Cerebellar nuclear complex (tissue), 1 donor: ENCODE data around the gene IL17REL.

Experiments
- DNase-seq, 2 experiments: peaks; one replicate each; lab custom pipeline; 2025; lab: John Stamatoyannopoulos, UW

The IL17REL gene

DNA sequence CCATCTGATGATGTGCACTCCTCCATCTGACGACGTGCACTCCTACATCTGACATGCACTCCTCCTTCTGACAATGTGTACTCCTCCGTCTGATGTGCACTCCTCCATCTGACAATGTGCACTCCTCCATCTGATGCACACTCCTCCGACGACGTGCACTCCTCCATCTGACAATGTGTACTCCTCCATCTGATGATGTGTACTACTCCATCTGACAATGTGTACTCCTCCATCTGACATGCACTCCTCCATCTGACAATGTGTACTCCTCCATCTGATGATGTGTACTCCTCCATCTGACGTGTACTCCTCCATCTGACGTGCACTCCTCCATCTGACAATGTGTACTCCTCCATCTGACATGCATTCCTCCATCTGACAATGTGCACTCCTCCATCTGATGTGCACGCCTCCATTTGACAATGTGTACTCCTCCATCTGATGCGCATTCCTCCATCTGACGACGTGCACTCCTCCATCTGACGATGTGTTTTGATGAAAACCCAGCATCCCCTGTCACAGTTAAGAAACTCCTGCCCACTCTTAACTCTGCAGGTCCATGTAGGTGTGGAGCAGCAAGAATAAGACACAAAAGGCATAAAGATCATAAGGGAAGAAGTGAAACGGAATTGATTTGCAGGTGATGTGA is 9.7 kb upstream of the IL17REL start:
- no peak for DNase-seq

DNA sequence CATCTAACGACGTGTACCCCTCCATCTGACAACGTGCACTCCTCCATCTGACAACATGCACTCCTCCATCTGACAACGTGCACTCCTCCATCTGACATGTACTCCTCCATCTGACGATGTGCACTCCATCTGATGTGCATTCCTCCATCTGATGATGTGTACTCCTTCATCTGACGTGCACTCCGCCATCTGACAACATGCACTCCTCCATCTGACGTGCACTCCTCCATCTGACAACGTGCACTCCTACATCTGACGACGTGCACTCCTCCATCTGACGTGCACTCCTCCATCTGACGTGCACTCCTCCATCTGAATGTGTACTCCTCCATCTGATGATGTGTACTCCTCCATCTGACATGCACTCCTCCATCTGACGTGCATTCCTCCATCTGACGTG is 8.0 kb upstream of the IL17REL start:
- DNase-seq = no peak

DNA sequence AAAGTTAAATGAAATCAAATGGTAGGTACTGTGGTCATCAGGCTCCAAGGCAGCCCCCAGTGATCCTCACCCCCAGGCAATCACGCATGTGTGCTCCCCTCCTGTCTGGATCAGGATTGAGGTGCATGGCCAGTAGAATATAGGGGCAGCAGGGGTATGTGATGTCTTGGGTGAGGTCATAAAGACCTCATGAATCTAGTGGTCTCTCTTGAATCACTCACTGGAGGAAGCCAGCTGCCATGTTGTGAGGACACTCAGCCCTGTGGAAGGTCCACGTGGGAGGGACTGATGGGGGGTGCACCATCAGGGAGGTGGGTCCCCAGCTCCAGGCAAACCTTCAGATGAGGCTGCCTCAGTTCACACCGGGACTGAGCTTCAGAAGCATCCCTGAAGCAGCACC is 6.8 kb upstream of the IL17REL start:
- no peak for DNase-seq

DNA sequence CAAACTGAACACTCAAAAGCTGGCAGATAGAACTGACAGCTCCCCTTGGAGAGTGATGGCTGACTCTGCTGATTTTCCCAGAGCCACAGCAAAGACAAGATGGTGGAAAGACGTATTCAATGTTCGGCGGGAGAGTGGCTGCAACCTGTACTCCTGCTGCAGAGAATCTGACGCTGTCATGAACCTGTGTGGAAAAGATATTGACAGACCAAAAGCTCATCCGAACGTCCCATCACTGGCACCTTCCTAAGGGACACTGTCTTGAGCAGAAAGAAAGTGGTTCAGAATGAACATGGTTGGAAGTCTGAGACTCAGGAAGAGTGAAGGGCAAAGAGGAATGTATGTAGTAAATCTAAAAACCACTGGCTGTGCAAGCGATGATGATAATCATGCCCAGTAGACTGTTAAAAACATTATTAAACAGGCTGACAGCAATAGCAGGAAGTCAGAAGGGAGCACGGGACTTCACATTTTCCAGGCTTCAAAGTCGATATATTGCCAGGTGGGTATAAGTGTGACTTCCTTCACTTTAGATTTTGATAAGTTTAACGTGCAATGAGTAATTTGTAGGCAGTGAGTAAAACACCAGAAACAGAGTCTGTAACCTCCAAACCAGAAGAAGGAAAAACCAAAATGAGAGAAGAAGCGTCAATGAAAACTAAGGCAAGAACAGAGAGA is 6.2 kb upstream of the IL17REL start:
- no peak for DNase-seq

DNA sequence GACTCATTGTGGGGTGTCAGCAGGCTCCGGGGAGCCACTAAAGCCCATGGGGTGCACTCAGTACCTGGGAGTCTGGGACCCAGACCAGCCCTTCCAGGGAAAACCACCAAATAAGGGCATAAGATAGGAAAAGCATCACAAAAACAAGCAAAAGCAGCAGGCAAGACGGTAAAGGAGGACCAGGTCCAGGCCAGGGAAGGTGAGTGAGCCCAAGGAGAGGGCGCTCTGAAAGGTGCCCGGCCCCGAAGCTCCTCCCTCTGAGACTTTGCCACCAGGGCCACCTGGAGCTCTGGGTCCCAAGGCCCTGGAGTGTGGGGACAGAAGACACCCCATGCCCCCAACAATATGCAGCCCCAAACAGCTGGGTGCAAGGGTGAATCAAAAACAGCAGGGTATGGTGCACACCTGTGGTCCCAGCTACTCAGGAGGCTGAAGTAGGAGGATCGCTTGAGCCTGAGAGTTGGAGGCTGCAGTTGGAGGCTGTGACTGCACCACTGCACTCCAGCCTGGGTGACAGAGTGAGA is 5.2 kb upstream of the IL17REL start:
- DNase-seq = no peak

DNA sequence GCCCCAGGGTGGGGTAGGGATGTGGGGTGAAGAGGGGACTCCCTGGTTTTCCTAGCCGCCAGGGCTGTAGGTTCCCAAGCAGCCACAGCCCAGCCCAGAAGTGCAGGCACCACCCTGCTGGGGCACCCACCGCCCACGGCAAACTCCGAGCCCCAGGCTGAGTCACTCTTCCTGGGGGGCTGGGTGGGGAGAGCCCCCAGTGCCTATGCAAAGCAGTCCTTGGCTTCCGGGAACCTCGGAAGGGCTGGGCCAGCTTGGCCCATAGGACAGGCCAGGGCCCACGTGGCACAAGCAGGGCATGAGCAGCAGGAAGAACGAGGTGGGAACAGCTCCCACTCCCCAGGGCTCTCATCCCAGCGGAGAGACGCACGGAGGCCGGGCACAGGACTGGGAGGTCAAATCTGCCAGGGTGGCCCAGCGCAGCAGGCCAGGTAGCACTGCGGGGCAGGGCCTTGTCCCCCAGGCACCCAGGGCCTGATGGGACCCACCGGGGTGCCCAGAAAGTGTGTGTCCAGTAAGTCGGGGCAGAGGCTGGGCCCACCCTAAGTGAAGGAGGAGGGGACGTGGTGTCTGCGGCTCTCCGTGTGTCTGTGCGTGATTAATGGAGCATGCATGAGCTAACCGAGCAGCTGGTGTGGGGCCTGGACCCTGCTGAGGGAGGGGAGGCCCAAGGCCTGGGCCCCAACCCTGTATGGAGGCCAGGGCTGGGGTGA is 4.6 kb upstream of the IL17REL start:
- no peak for DNase-seq

DNA sequence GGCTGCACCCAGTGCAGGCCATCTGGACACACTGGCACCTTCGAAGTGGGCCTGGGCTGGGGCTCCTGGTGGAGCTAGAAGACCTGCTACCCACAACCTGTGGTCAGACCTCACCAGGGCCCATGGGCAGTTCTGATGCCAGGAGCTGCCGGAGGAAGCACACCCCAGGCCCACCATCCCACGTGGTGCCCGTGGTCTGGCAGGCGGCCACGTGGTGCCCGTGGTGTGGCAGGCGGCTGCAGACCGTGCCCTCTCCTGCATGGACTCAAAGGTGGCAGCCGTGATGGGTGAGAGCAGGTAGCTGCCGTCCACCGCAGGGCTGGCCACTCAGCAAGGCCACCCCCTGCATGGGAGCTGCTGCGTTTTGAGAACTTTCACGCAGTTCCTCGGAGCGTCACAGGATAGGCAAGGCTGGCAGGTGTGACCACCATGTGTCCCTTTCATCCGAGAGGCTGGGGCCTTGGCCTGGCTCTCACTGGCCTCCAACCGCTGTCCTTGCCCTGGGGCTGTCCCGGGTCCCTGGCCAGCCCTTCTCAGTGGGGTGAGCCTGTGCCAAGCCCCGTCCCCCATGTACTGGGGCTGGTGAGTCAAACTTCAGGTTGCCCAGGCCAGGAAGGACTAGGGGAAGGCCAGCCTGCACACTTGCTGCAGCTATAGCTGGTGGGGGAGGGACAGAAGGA is 3.9 kb upstream of the IL17REL start:
- no peak for DNase-seq

DNA sequence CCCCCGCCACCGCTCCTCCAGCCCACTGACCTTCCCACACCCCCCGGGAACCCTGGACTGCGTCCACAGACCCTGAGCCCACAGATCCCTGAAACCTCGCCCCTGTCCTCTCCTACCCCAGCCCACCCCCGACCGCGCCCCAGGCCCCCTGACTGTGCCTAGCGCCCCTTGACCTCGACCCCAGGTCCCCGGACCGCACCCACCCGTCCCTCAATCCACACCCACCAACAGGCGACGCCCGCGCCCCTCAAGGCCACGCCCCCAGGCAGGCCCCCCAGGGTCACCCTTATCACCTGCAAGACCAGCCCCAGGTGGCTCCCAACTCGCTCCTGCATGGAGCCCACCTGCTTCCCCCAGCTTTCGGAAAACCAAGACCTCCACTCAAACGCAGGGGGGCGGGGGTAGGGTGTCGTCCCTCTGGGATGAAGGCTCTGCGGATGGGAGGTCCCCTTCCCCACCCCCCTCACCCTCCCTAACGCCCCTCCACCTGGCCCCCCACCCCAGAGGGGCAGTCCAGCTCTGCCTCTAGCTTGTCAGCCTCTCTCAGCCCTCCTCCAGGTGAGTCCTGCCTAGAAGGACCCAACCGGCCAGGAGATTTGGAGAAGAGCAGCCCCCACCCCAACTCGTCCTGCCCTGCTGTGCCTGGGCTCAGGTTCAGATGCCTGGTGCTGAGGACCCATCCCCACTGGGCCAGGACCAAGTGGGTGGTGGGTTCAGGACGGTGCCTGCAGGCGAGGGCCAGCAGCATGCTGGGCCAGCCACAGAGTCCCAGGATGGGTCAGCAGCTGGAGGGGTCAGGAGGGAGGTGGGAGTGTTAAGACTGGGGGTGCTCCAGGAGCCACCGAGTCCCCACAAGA is 3.1 kb upstream of the IL17REL start:
- DNase-seq = no peak

DNA sequence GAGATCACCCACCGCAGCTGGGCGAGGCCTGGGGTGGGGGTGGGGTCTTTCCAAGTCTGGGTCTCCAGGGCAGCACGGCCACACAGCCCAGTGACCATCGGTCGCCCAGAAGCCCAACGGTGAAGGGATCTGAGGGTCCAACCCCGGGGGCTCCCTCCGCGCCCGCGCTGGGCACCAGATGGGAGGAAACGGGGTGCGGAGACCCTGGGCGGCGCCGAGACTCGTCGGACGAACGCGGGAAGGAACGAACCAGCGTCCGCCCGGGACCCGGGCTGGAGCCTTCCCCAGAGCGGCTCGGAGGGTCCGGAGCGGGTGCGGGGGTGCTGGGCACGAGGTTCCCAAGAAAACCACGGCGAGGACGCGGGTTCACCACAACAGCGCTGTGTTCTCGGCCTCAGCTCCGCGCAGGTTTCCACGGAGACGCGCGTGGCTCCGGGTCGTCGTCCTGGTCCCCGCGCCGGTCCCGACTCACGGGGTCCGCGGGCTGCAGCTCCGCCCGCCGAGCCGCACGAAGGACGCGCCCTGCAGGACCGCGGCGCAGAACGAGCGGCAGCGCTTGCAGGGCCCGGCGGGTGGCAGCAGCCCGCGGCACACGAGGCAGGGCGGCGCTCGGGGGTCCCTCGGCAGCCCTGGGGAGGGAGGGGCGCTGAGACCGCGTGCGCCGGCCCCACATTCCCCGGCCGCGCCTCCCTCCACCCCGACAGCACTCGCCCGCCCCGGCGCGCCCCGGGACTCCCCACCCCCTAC is 2.3 kb upstream of the IL17REL start:
- no peak for DNase-seq

DNA sequence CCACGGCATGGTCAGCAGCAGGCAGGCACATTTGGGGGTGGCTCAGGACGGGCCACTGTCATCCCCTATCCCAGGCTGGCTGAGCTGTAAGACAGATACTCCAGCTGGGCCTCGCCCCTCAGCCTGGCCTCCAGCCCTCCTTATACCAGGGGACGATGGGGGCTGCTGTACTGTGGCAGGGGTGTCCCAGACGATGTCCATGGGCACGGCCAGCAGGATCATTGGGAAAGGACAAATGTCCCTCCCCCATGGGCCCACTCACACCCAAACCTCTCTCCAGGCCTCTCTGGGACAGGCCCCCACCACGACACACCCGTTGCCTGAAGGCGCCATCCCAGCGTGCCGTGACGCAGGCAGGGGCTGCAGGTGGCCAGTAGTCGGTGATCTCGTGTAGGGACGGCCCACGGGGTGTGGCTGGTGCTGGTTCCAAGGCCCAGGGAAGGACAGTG is 1.5 kb upstream of the IL17REL start:
- no peak for DNase-seq

DNA sequence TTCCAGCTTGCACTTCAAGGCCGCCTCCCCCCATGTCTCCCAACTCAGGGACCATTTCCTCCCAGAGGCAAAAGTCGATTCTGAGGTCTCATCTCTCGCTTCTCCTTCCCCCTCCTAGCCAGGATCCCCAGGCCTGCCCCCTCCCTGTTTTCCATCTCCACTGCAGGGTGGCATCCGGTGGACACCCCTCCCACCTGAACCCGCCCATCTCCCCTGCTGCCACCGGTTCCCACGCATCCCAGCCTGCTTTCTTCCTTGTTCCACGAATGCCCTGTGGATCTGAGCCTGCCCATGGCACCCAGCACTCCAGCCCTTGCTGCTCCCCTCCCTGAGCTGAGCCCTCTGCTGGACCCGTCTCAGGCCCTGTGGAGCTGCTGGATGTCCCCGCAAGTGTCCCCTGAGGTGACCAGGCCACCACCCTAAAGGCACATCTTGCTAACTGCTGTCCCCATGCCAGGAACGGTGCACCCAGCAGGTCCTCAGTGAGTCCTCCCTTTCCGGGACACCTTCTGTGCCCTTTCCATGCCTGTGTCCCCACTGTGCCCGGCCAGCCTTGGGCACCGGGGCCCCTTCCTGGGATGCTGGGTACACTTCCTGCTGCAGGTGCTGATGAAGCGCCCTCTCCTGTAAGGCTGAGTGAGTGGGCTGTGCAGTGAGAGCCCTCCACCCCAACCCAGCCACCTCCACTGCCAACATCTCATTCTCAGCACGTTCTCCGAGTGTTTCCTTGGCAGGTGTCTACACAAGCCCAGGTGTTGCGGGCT is 936 bp downstream of the IL17REL start:
- DNase-seq = no peak

DNA sequence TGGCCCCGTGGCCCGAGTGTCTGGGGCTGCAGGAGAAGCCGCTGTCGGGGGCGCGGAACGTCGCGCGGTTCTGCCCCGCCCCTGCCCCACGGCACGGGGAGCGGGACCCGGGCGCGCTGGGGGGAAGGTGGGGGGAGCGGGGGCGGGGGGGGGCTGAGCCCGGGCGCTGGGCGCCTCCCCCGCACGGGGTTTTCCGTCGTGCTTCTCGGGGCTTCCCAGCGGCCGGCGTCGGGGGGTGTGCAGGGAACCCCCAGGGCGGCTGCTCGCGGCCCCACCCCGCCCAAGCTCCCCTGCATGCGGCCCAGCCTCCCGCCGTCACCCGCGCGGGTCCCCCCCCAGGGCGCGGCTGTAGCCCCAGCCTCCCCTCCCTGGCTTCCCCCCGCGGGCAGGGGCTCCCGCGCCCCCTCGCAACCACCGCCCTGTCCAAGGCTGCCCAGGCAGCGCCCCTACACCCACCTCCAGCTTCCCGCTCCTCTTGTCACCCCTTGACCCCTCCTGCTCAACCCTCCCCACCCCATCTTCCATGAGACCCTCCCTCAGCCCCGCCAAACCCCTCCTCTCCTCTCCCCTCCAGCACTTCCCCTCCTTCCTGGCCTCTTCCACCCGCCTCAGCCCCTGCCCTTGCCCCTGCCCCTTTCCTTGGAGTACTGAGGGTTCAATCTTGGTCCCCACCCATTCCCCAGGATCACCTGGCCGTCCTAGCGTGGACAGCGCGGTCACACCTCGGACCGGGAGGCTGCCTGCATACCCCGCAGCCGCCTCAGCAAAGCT is 1.7 kb downstream of the IL17REL start:
- no peak for DNase-seq

DNA sequence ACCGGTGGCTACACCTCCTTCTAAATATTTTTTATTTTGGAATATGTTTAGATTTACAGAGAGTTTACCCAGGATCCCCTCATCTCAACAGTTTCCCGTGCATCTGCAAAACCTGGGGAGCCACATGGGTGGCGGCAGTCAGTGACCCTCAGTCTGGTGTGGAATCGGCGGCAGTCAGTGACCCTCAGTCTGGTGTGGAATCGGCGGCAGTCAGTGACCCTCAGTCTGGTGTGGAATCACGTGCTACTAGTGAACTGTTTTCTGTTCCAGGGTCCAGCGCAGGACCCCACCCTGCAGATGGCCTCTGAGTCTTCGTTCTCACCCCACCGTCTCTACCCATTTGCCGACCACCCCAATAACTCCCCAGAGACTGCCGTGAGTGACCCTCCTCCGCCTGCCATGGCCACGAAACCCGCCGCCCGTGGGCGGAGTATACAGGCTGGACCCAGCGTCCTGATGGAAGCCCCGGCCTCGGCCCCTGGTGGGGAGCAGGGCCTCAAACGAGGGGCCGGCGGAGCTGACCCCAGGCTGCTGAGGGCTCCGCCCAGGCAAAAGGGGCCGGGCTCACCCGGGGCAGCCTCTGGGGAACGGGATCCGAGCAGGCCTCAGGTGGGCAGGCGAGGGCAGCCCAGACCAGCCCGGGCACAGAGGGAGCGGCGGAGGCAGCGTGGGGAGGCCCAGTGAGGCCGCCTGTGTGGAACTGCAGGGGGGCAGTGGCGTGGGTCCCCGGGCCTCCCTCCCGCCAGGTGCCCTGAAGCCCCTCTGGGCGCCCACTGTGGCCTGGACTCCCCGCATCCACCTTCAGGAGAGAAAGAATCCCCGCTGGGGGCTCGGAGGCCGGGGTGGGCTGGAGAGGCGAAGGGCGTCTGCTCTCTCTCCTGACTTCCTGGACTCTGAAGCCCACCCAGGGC is 2.5 kb downstream of the IL17REL start:
- no peak for DNase-seq

DNA sequence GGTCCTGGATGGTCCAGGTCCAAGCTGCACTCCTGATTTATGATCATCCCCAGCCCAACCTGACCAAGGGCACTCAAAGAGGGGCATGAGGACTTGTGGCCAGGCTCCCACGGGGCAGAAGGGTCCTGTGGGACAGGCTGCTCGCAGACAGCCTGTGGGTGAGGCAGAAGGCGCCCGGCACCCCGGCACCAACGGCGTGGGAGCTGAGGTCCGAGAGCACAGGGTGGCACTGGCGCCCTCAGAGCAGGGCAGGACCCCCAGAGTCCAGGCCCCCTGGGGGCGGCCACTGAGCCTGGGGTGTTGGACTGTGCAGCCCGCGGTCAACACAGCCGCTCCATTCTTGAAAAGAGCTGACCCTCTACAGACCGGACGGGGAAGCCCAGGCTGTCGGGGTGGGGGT is 3.3 kb downstream of the IL17REL start:
- DNase-seq = no peak

DNA sequence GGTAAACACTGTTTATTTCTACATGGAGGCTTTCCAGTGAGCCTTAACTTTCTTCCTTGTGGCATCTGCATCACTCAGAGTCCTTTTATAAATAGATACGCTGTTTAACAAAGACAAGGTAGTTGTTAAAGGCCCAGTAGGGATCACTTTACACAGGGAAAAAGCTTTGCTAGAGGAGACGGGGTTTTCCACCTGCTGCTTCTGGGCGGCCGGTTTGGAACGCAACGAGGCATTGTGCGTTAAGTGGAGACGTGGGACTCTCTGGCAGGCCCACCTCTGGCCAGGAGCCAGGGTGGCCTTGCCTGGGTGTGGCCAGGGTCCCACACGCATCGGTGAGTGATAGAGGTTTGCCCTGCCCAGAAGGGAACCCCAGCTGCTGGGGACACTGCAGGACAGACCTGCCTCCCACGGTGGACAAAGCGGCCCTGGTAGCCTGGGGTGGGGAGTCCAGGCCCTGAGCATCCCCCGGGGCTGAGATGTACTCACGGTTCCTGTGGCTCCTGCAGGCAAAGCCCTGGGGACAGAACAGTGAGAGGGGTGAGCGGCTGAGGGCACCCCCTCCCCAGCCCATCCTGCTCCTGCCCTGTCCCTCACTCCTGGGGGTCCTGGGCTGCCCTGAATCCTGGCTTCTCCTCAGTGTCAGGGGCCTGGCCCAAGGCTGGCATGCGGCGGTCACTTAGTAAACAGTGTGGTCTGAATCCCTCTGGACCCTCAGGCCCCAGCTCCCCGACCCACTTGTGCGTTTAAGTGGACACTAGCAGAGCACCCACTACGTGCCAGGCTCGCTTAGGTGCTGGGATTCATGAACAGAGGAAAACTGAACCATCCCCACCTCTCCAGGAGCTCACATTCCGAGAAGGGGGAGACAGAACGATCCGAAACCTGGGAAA is 4.2 kb downstream of the IL17REL start:
- no peak for DNase-seq

DNA sequence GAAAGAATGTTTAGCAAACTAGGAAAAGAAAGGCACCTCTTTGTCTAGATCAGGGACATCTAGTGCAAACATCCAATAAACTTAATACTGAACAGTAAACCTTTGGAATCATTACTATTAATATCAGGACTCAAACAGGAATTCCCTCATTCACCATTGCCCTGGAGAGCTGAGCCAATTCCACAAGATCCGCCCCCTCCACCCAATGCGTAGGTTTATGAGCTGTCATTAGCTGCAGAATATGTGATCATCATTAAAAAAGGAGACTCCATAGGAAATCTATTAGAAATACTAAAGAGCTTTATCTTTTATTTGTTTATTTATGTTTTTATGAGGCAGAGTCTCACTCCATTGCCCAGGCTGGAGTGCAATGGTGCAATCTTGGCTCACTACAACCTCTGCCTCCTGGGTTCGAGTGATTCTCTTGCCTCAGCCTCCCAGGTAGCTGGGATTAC is 5.5 kb downstream of the IL17REL start:
- DNase-seq = no peak

DNA sequence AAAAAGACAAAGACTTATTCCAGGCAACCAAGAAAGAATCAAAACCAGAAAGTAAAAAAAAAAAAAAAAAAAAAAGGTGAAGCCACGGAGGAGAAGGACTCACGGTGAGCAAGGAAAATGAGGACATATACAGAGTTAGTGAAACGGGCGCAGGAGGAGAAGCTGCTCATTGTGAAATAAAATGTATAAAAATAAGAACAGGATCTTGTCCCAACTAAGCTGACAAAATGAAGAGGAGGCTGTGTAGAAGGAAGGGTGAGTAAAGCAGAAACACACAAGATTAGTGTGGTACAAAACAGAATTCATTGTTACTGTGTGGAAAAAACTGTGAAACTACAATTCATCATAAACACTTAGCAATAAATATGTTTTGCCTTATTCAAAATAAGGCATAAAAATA is 7.6 kb downstream of the IL17REL start:
- DNase-seq = no peak
